HepG2 (cell line): ENCODE results near the gene LPAR1. TPM values are rescaled to one million over a fixed set of nuclear protein-coding genes. Genes with fewer than 3 reads are reported as not detected.

Experiments used
- ATAC-seq: fragments of 200-7000 bp; cut with Tn5 transposase; 3 replicates; pipeline ENCODE4 v1.9.1; 2020; ENCODE audit warnings: mild to moderate bottlenecking, moderate library complexity
- BruUV-seq: library from RNA; stranded (reverse); fragments of 400-500 nt; replicated peaks from 2 replicates; lab custom pipeline; 2021; lab: Mats Ljungman, UMichigan
- CTCF ChIA-PET: fragments of 300-600 bp; formaldehyde crosslinking; extraction: SDS; loops from one replicate; lab custom pipeline; 2021; ENCODE audit warnings: low total read pairs, inconsistent platforms, low intra/inter-chr PET ratio; lab: Yijun Ruan, JAX
- POLR2A ChIA-PET: fragments of 350-600 bp; sonication (Branson Sonifier 250); formaldehyde crosslinking; loops from one replicate; lab custom pipeline; 2020; ENCODE audit warnings: antibody characterized with exemption, inconsistent platforms; lab: Yijun Ruan, JAX
- DNase-seq: peaks from one replicate; pipeline ENCODE4 v3.0.0-alpha.2; 2015; ENCODE audit warnings: low spot score
- FAIRE-seq: peaks from 3 replicates; lab custom pipeline; 2011; peaks lifted over from hg19 to GRCh38; lab: Jason Lieb, UNC
- H2AFZ ChIP-seq: one replicate; pipeline ENCODE4 v1.6.1; 2011; ENCODE audit warnings: low read length, inconsistent platforms
- H3K27ac ChIP-seq: fragments of 300-600 bp; 3 replicates; pipeline ENCODE4 v1.8.0; 2011; ENCODE audit warnings: mixed run types, mild to moderate bottlenecking, mixed read lengths, low read length, inconsistent platforms; ENCODE audit not compliant: insufficient read depth; ENCODE audit errors: extremely low read length
- H3K27me3 ChIP-seq, 2 experiments: fragments of 200-600 bp in 1 of 2; 2 replicates in 1 of 2; 3 replicates in 1 of 2; pipeline versions ENCODE4 v1.6.0 to v1.8.0; 2011; ENCODE audit warnings: low read length in 2 of 2, mild to moderate bottlenecking in 2 of 2, moderate library complexity in 2 of 2, inconsistent platforms in 1 of 2; ENCODE audit not compliant: insufficient read depth in 2 of 2, control insufficient read depth in 1 of 2
- H3K36me3 ChIP-seq, 2 experiments: fragments of 200-600 bp in 1 of 2; replicated peaks in 1 of 2; 2 replicates in 1 of 2; 3 replicates in 1 of 2; pipeline versions ENCODE4 v1.5.1 to v1.8.0; 2011; ENCODE audit warnings: low read length in 2 of 2, inconsistent platforms in 1 of 2; ENCODE audit not compliant: insufficient read depth in 2 of 2, control insufficient read depth in 1 of 2
- H3K4me1 ChIP-seq: 2 replicates; pipeline ENCODE4 v1.5.1; 2012; ENCODE audit warnings: low read length, inconsistent platforms; ENCODE audit not compliant: insufficient read depth
- H3K4me2 ChIP-seq: 2 replicates; pipeline ENCODE4 v1.6.0; 2011; ENCODE audit warnings: low read depth, low read length, inconsistent platforms
- H3K4me3 ChIP-seq, 3 experiments: fragments of 200-600 bp in 1 of 3; sonication (generic), shearing (Covaris generic) in 1 of 3; replicated peaks in 1 of 3; 2 replicates each; pipeline ENCODE4 v1.5.1; 2011 to 2016; ENCODE audit warnings: low read length in 3 of 3, inconsistent platforms in 2 of 3, low read depth in 2 of 3, mild to moderate bottlenecking in 2 of 3, control low read depth in 1 of 3, mixed read lengths in 1 of 3; ENCODE audit not compliant: insufficient read depth in 1 of 3
- H3K79me2 ChIP-seq: one replicate; pipeline ENCODE4 v1.6.1; 2011; ENCODE audit warnings: low read length, inconsistent platforms; ENCODE audit not compliant: insufficient read depth
- H3K9ac ChIP-seq: 2 replicates; pipeline ENCODE4 v1.6.0; 2011; ENCODE audit warnings: mild to moderate bottlenecking, low read depth, low read length, inconsistent platforms; ENCODE audit not compliant: insufficient read depth
- H3K9me3 ChIP-seq: 2 replicates; pipeline ENCODE4 v1.5.1; 2012; ENCODE audit warnings: mild to moderate bottlenecking, low read length
- H4K20me1 ChIP-seq: 2 replicates; pipeline ENCODE4 v1.6.0; 2011; ENCODE audit warnings: inconsistent platforms, mild to moderate bottlenecking, low read length, moderate library complexity; ENCODE audit not compliant: insufficient read depth
- ARID4A ChIP-seq: sonication (generic); formaldehyde crosslinking; IDR thresholded peaks from 2 replicates; pipeline ENCODE4 v1.5.0; 2020; ENCODE audit warnings: mild to moderate bottlenecking, missing genetic modification reagents, borderline replicate concordance
- DR1 ChIP-seq: sonication (generic); formaldehyde crosslinking; IDR thresholded peaks from 2 replicates; pipeline ENCODE4 v1.8.0; 2021; ENCODE audit warnings: mild to moderate bottlenecking, missing genetic modification reagents, inconsistent platforms
- GLMP ChIP-seq: sonication (generic); formaldehyde crosslinking; IDR thresholded peaks from 2 replicates; pipeline ENCODE4 v1.9.0; 2021; ENCODE audit warnings: missing genetic modification reagents, mild to moderate bottlenecking, borderline replicate concordance
- KDM1A ChIP-seq: IDR thresholded peaks from 2 replicates; pipeline ENCODE4 v1.6.1; 2016; ENCODE audit warnings: missing compliant biosample characterization
- PLSCR1 ChIP-seq: sonication (generic); formaldehyde crosslinking; IDR thresholded peaks from 2 replicates; pipeline ENCODE4 v1.5.0; 2020; ENCODE audit warnings: missing genetic modification reagents, mild to moderate bottlenecking, borderline replicate concordance
- POGK ChIP-seq: sonication (generic); formaldehyde crosslinking; conservative IDR thresholded peaks from 2 replicates; pipeline ENCODE4 v1.8.0; 2022; ENCODE audit warnings: mild to moderate bottlenecking, moderate library complexity, missing genetic modification reagents
- ZNF556 ChIP-seq: sonication (generic); formaldehyde crosslinking; IDR thresholded peaks from 2 replicates; pipeline ENCODE4 v1.4.0; 2020; ENCODE audit warnings: mild to moderate bottlenecking, missing genetic modification reagents, borderline replicate concordance
- ZNF768 ChIP-seq: sonication (generic); formaldehyde crosslinking; IDR thresholded peaks from 2 replicates; pipeline ENCODE4 v1.4.0; 2020; ENCODE audit warnings: missing genetic modification reagents
- WGBS: methylation state at CpG from one replicate; pipeline ENCODE4 v1.1.6; 2017; ENCODE audit warnings: low lambda C conversion rate; 5-methylcytosine and 5-hydroxymethylcytosine counted together
- in situ Hi-C: cut with HindIII; loops from 2 replicates; pipeline ENCODE4 v1.10.0; 2017; ENCODE audit warnings: low pct_unique_long_range_greater_than_20kb; ENCODE audit not compliant: extremely low pct_ligation_motif_present
- intact Hi-C: fragments of 100-400 bp; cut with micrococcal nuclease; formaldehyde crosslinking; loops from one replicate; pipeline ENCODE4 v1.10.0; 2022; ENCODE audit not compliant: unreplicated experiment
- polyA plus RNA-seq, 8 experiments: library from polyadenylated mRNA; depleted of rRNA in 3 of 8; stranded (reverse) in 7 of 8; unstranded in 1 of 8; fragments of >200 nt; fragmentation: Illumina TruSeq in 4 of 8; extraction: Trizol in 4 of 8; gene quantifications; 2 replicates each; pipeline versions ENCODE4 v1.2.1 to v1.2.3, GENCODE V29; 2011 to 2016; ENCODE audit warnings: low read depth in 4 of 8, missing spikeins in 1 of 8, mixed read lengths in 1 of 8; ENCODE audit not compliant: insufficient read depth in 1 of 8
- total RNA-seq, 5 experiments: library from RNA; depleted of rRNA; stranded (reverse); fragments of >200 nt; fragmentation: Illumina TruSeq; extraction: Trizol; gene quantifications; 2 replicates each; pipeline ENCODE4 v1.2.3, GENCODE V29; 2016; ENCODE audit warnings: low read depth in 1 of 5

LPAR1 gene
- total and polyA plus RNA-seq, 2 of the 13 experiments (the other 11 are each of a cell fraction or from before 2014, with no cell fraction given), result not detected

- WGBS, result 22% methylated on average over 3 of the region's 3 CpGs
- ChIA-PET POLR2A (no interaction called here), CTCF (no interaction called here)
- BruUV-seq, result no TSS peak
- intact Hi-C loops, result no loop called here
- Histone ChIP-seq H3K9me3 (no peaks in the 10 kb centered on the region), H3K79me2 (no peaks in the 10 kb centered on the region), H3K4me3 (no peak overlapping the region), H4K20me1 (no peaks in the 10 kb centered on the region), H3K27me3 (peaks cover 7 to 40% of the 10 kb centered on the region in 2 experiments), H3K4me2 (no peak overlapping the region), H3K4me1 (peaks cover 22% of the 10 kb centered on the region), H2AFZ (no peak overlapping the region), H3K27ac (no peak overlapping the region), H3K9ac (no peak overlapping the region), H3K36me3 (no peaks in the 10 kb centered on the region)
- in situ Hi-C loops, result no loop called here
- DNase-seq (no peak), FAIRE-seq (no peak), ATAC-seq (no peak)
- TF ChIP-seq ZNF768 (no peak), ARID4A (CRISPR knock-in tag) (no peak), DR1 (CRISPR knock-in tag) (no peak), PLSCR1 (CRISPR knock-in tag) (no peak), POGK (CRISPR knock-in tag) (no peak), GLMP (no peak), ZNF556 (CRISPR knock-in tag) (no peak), KDM1A (CRISPR knock-in tag) (no peak)
Measured at GRCh38 chr9:111040494-111040893, 2.2 kb upstream of the LPAR1 start.
